IPS-11a (cell line): ENCODE data around the gene BPTF.
"Not testable (repeated sequence)": the region's sequence is repeated elsewhere in the genome, so short reads cannot be mapped to it uniquely, and the experiment has no call there.

Experiments used
- H3K4me3 ChIP-seq: one replicate; pipeline ENCODE4 v1.5.1; 2013; ENCODE audit warnings: low read depth, low read length, control low read depth

Gene BPTF

GRCh38 chr17:67962156-67962555, 136.9 kb downstream of the BPTF start:
- H3K4me3 ChIP-seq = not testable (repeated sequence)

GRCh38 chr17:67963145-67963572, 137.9 kb downstream of the BPTF start:
- not testable (repeated sequence) for H3K4me3 ChIP-seq

GRCh38 chr17:67970783-67971182, 145.5 kb downstream of the BPTF start:
- no peak overlapping the region for H3K4me3 ChIP-seq

- peak overlapping the region; percentile 52 for H3K4me3 ChIP-seq
Observed at GRCh38 chr17:67974185-67974584, 148.9 kb downstream of the BPTF start.

GRCh38 chr17:67974598-67975066, 149.3 kb downstream of the BPTF start:
- peak overlapping the region; percentile 52 for H3K4me3 ChIP-seq

- not testable (repeated sequence) for H3K4me3 ChIP-seq
Observed at GRCh38 chr17:67976306-67976705, 151.0 kb downstream of the BPTF start.

- H3K4me3 ChIP-seq = no peak overlapping the region
Observed at GRCh38 chr17:67980456-67980855, 155.2 kb downstream of the BPTF start.

- not testable (repeated sequence) for H3K4me3 ChIP-seq
Observed at GRCh38 chr17:67980883-67981282, 155.6 kb downstream of the BPTF start.

- no peak overlapping the region for H3K4me3 ChIP-seq
Observed at GRCh38 chr17:67982034-67982640, 156.8 kb downstream of the BPTF start.

- H3K4me3 ChIP-seq = no peak overlapping the region
Observed at GRCh38 chr17:67982686-67983382, 157.5 kb downstream of the BPTF start.

GRCh38 chr17:67983383-67983688, 158.0 kb downstream of the BPTF start:
- no peak overlapping the region for H3K4me3 ChIP-seq

- H3K4me3 ChIP-seq = no peak overlapping the region
Observed at GRCh38 chr17:67990909-67991308, 165.6 kb downstream of the BPTF start.

- peak overlapping the region; percentile 79 for H3K4me3 ChIP-seq
Observed at GRCh38 chr17:67992548-67993152, 167.3 kb downstream of the BPTF start.

GRCh38 chr17:67993153-67993997, 168.1 kb downstream of the BPTF start:
- H3K4me3 ChIP-seq = peak overlapping the region; percentile 79

- H3K4me3 ChIP-seq = peak overlapping the region; percentile 56
Observed at GRCh38 chr17:67993998-67994361, 168.7 kb downstream of the BPTF start.

- H3K4me3 ChIP-seq = peak overlapping the region; percentile 51
Observed at GRCh38 chr17:67994817-67995569, 169.7 kb downstream of the BPTF start.

- H3K4me3 ChIP-seq = peak overlapping the region; percentile 51
Observed at GRCh38 chr17:67995570-67996263, 170.4 kb downstream of the BPTF start.

GRCh38 chr17:67996301-67997171, 171.2 kb downstream of the BPTF start, which contains the start of gene C17orf58:
Gene C17orf58, minus strand, starts transcription at chr17:67996469. Its CDS starts 271 bp downstream, at chr17:67996198.
- H3K4me3 ChIP-seq = peak within 1 kb of the TSS; percentile 51

- H3K4me3 ChIP-seq = no peak overlapping the region
Observed at GRCh38 chr17:67998466-67998865, 173.2 kb downstream of the BPTF start.
